Ishikawa (cell line): ENCODE results near the gene FOXD1.

Experiments used
- CEBPB ChIP-seq: IDR thresholded peaks from 2 replicates; pipeline ENCODE4 v1.6.1; 2012
- CREB1 ChIP-seq: IDR thresholded peaks from 2 replicates; pipeline ENCODE4 v1.6.1; 2012; ENCODE audit warnings: low read depth
- EGR1 ChIP-seq: IDR thresholded peaks from 2 replicates; pipeline ENCODE4 v1.6.1; 2012
- EP300 ChIP-seq: IDR thresholded peaks from 2 replicates; pipeline ENCODE4 v1.6.1; 2012; ENCODE audit warnings: borderline replicate concordance
- FOXM1 ChIP-seq: IDR thresholded peaks from 2 replicates; pipeline ENCODE4 v1.6.1; 2012; ENCODE audit warnings: low read depth, borderline replicate concordance
- NFIC ChIP-seq: IDR thresholded peaks from 2 replicates; pipeline ENCODE4 v1.6.1; 2012
- RAD21 ChIP-seq: IDR thresholded peaks from 2 replicates; pipeline ENCODE4 v1.6.1; 2012; ENCODE audit warnings: low read depth
- TAF1 ChIP-seq: IDR thresholded peaks from 2 replicates; pipeline ENCODE4 v1.6.1; 2012; ENCODE audit warnings: low read depth, mild to moderate bottlenecking
- TCF12 ChIP-seq: IDR thresholded peaks from 2 replicates; pipeline ENCODE4 v1.6.1; 2012; ENCODE audit warnings: low read depth
- TEAD4 ChIP-seq: IDR thresholded peaks from 2 replicates; pipeline ENCODE4 v1.6.1; 2012
- YY1 ChIP-seq: IDR thresholded peaks from 2 replicates; pipeline ENCODE4 v1.6.1; 2012; ENCODE audit warnings: low read depth
- ZBTB7A ChIP-seq: IDR thresholded peaks from 2 replicates; pipeline ENCODE4 v1.6.1; 2012; ENCODE audit warnings: low read depth
- TF ChIP-seq, protein P1 (sequence below): IDR thresholded peaks from 2 replicates; pipeline ENCODE4 v1.6.1; 2012
- TF ChIP-seq, protein P2 (sequence below): IDR thresholded peaks from 2 replicates; pipeline ENCODE4 v1.6.1; 2012; ENCODE audit warnings: low read depth, mild to moderate bottlenecking
- TF ChIP-seq, protein P3 (sequence below): IDR thresholded peaks from 2 replicates; pipeline ENCODE4 v1.6.1; 2012

The FOXD1 gene

DNA sequence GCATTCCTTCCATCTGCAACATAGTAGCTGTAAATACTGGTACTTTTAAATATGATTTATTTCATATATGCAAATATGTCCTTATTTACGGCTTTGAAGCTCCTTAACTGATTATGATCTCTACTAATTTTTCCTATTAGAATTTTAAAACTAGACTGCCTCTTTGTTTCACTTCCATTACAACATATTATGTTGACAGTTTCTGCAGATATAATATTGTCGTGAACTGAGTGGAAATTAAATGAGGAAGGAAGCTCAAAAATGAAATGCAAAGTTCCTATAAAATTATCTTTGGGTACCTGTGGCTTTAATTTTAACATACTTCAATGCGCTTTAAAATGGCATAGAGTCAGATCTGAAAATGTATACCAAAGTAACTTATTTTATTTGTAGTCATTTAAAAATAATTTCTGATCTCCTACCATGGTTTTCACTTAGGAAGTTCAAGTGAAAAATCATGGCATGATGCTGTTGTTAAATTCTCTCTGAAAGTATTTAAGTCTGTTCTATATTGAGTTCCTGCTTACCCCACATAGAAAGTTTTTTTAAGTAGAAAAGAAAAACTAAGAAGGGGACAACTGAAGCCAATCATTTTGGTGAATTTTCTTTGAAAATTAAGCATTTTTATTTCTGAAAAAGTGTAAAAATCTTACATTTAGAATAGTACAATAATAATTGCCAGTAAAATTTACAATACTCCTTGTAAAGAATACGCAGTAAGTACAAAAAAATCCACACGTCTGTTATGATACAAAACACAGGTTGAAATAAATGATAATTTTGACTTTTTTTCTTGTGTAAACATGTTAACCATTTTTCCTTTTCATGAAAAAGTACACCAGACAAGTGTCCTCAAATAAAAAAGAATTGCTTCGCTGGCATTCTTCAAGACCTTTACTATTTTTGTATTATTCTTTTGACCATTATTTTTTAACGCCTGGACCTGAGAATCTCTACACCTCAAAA lies 2.6 kb downstream of the FOXD1 start:
- no peak for TF ChIP-seq CEBPB

DNA sequence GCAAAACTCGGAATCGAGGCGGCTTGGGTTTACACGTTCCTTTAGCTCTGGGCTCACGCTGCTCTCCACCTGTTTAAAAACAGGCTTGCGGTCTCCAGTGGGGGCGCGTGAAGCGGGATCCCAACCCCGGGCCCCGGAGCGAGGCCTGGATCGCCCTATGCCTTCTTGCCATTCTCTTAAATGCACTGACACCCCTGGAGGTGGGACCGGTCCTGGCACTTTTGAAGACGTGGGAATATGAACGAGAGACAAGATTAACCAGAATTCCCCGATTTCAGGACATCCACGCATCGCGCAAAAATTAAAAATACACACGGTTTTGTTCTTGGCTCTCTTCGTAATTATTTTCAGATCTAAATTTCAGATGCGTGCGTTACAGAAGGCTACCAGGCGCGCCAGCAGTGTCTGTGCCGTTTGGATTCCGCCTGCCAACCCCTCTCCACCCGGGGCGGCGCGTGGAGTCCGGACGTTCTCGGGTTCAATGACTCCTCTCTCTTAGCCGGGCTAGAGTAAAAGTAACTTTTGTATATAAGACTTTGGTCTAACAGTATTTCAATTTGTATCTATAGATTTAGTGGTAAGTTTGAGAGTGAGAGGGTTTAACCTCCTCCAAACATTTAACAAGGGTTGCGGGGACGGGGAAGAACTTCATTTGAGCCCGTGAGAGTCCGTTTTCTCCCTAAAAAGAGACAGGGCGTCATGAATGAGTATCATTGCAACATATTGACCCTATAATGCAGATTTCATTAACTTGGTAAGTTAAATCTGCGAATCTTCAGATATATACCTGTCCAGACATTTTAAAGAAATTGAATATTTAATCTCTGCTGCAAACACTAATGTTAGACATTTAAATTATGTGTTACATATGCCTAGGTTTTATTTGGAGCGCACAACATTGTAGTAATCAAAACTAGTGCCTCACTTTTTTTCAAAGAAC lies 3.8 kb downstream of the FOXD1 start:
- TF ChIP-seq TAF1: no peak
- TF ChIP-seq RAD21: no peak
- TF ChIP-seq, protein P1, sequence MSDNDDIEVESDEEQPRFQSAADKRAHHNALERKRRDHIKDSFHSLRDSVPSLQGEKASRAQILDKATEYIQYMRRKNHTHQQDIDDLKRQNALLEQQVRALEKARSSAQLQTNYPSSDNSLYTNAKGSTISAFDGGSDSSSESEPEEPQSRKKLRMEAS: no peak
- no peak for TF ChIP-seq YY1
- no peak for TF ChIP-seq EP300
- TF ChIP-seq TEAD4: no peak
- TF ChIP-seq CREB1: no peak
- no peak for TF ChIP-seq TCF12
- no peak for TF ChIP-seq EGR1

DNA sequence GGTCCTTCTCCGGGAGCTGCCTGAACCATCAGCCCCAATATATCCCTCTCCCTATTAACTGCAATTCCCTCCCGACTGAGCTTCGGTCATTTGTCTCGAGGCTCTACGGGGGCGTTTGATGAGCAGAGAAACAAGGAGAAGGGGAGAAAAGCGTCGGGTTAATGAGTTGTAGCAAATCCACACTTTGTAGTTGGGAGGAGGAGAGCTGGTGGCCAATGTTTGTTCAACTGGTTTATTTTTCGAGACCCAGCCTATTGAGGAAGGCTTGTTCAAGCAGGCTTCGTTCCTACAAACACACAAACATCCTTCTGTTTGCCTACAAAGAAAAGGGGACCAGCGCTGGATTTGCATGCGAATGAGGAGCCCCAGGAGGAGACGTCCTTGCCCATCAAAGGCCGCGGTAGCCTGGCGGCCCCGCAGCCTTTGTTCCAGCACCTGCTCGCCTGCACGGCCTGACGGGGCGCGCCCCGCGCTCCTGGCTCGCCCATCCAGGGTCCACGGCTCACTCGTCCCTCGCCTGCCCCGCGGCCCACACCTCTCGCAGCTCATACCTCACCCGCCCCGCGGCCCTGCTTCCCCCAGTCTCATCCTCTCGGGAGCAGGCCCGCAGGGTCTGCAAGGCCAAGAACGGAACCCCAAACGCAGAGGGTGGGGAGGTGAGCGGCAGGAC lies 4.6 kb downstream of the FOXD1 start:
- TF ChIP-seq EGR1: no peak
- TF ChIP-seq ZBTB7A: no peak
- TF ChIP-seq, protein P2, sequence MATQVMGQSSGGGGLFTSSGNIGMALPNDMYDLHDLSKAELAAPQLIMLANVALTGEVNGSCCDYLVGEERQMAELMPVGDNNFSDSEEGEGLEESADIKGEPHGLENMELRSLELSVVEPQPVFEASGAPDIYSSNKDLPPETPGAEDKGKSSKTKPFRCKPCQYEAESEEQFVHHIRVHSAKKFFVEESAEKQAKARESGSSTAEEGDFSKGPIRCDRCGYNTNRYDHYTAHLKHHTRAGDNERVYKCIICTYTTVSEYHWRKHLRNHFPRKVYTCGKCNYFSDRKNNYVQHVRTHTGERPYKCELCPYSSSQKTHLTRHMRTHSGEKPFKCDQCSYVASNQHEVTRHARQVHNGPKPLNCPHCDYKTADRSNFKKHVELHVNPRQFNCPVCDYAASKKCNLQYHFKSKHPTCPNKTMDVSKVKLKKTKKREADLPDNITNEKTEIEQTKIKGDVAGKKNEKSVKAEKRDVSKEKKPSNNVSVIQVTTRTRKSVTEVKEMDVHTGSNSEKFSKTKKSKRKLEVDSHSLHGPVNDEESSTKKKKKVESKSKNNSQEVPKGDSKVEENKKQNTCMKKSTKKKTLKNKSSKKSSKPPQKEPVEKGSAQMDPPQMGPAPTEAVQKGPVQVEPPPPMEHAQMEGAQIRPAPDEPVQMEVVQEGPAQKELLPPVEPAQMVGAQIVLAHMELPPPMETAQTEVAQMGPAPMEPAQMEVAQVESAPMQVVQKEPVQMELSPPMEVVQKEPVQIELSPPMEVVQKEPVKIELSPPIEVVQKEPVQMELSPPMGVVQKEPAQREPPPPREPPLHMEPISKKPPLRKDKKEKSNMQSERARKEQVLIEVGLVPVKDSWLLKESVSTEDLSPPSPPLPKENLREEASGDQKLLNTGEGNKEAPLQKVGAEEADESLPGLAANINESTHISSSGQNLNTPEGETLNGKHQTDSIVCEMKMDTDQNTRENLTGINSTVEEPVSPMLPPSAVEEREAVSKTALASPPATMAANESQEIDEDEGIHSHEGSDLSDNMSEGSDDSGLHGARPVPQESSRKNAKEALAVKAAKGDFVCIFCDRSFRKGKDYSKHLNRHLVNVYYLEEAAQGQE: no peak

DNA sequence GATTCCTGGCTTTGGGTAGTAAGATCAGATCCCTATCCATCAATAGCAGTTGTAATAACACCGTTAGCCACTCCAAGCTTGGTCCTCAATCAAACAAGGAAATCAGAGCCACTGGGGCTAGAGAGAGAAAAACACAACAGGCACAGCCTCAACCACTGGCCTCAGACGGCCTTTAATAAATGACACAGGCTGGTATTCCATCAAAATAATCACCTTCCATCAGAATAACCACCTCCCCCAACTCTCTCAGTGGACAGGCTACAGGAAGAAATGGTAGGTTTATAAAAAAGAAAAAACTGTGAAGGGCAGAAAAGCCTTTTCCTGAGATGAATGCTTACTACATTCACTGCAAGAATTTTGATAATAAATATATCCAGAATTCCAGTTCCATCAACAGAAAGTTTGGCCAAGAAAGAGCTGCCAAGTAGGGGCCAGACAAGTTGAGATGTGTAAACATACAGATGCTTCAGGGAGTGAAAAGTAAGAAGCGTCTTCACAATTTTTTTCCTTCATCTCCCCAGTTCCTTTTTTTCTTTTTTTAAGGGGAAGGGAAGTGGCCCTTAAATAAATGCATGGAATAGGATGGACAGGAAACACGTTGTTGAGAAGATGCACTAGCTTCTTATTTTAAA lies 5.5 kb downstream of the FOXD1 start:
- TF ChIP-seq TAF1 (no peak), TCF12 (no peak), RAD21 (no peak), ZBTB7A (no peak), CEBPB (no peak), EP300 (no peak), NFIC (no peak), EGR1 (no peak), CREB1 (no peak), TEAD4 (no peak), YY1 (no peak), FOXM1 (no peak)
- TF ChIP-seq, protein P3, sequence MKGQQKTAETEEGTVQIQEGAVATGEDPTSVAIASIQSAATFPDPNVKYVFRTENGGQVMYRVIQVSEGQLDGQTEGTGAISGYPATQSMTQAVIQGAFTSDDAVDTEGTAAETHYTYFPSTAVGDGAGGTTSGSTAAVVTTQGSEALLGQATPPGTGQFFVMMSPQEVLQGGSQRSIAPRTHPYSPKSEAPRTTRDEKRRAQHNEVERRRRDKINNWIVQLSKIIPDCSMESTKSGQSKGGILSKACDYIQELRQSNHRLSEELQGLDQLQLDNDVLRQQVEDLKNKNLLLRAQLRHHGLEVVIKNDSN: no peak
- TF ChIP-seq, protein P1: no peak
- TF ChIP-seq, protein P2: no peak

DNA sequence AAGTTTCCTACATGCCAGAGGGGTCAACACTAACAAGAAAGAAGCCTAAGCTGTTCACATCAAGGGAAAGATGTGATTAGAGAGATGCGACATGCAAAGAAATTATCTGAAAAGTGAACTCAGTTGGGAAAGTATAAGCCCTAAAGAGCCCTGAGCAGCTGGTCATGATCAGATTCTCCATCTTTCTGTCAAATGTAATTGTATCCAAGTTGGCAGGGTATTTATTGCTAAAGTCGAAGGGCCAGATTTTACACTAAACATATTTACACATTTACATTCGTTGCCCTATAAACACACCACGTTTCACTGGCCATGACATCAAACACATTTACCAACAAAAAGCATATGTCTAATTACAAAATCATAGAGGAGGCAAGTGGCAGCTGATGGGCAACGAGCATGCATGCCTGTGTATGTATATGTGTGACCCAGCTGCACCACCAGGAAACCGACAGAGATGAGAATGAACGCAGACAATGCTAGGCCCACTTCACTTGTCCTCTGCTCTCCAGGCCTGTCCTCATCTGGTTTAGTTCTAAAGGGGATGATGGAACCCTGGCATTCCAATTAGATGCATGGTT lies 6.3 kb downstream of the FOXD1 start:
- TF ChIP-seq, protein P1: no peak
- TF ChIP-seq TEAD4 (no peak), FOXM1 (no peak)
- TF ChIP-seq, protein P2: no peak
